CD14-positive monocyte (primary cell): ENCODE data around the gene PFDN4. TPM values are rescaled to one million over a fixed set of nuclear protein-coding genes. Genes with fewer than 3 reads are reported as not detected.

Experiments used
- DNase-seq, 3 donors: peaks; one replicate each; pipeline ENCODE4 v3.0.0-alpha.2; 2011 to 2022
- H2AFZ ChIP-seq: 2 replicates; pipeline ENCODE4 v1.6.0; 2012; ENCODE audit warnings: mild to moderate bottlenecking, low read depth, low read length, inconsistent platforms; ENCODE audit not compliant: insufficient read depth, poor library complexity, severe bottlenecking
- H3K27ac ChIP-seq, 2 donors: 1 replicate in 1 of 2; 2 replicates in 1 of 2; pipeline ENCODE4 v1.5.1; 2012 to 2013; ENCODE audit warnings: low read length in 2 of 2, control low read depth in 1 of 2, inconsistent platforms in 1 of 2, low read depth in 1 of 2, mild to moderate bottlenecking in 1 of 2
- H3K27me3 ChIP-seq, 2 donors: one replicate each; pipeline versions ENCODE4 v1.6.0 to v1.6.1; 2011 to 2013; ENCODE audit warnings: low read length in 2 of 2; ENCODE audit not compliant: control insufficient read depth in 2 of 2, insufficient read depth in 2 of 2
- H3K36me3 ChIP-seq, 2 donors: replicated peaks in 1 of 2; 1 replicate in 1 of 2; 2 replicates in 1 of 2; pipeline versions ENCODE4 v1.5.1 to v1.6.1; 2012 to 2013; ENCODE audit warnings: low read length in 2 of 2, control low read depth in 1 of 2, inconsistent platforms in 1 of 2, mild to moderate bottlenecking in 1 of 2; ENCODE audit not compliant: insufficient read depth in 2 of 2, control insufficient read depth in 1 of 2
- H3K4me1 ChIP-seq, 2 donors: 1 replicate in 1 of 2; 2 replicates in 1 of 2; pipeline versions ENCODE4 v1.5.1 to v1.6.1; 2012 to 2013; ENCODE audit warnings: low read length in 2 of 2, control low read depth in 1 of 2, inconsistent platforms in 1 of 2, mild to moderate bottlenecking in 1 of 2, moderate library complexity in 1 of 2; ENCODE audit not compliant: insufficient read depth in 2 of 2, control insufficient read depth in 1 of 2
- H3K4me2 ChIP-seq: replicated peaks from 2 replicates; pipeline ENCODE3; 2012; ENCODE audit warnings: low read length, moderate library complexity, mild to moderate bottlenecking; ENCODE audit not compliant: poor library complexity, severe bottlenecking; ENCODE audit errors: extremely low read depth
- H3K4me3 ChIP-seq, 3 experiments: fragments of 200-600 bp in 1 of 3; sonication (generic) in 1 of 3; replicated peaks in 1 of 3; 1 replicate in 2 of 3; 2 replicates in 1 of 3; pipeline ENCODE4 v1.5.1; 2011 to 2013; ENCODE audit warnings: low read length in 3 of 3, mild to moderate bottlenecking in 3 of 3, control low read depth in 2 of 3, low read depth in 2 of 3, inconsistent platforms in 1 of 3, moderate library complexity in 1 of 3
- H3K79me2 ChIP-seq: 2 replicates; pipeline ENCODE4 v1.6.0; 2012; ENCODE audit warnings: mild to moderate bottlenecking, control low read depth, inconsistent platforms, low read length, moderate library complexity; ENCODE audit not compliant: insufficient read depth
- H3K9ac ChIP-seq: 2 replicates; pipeline ENCODE4 v1.6.0; 2017; ENCODE audit warnings: low read length, mild to moderate bottlenecking; ENCODE audit not compliant: insufficient read depth, poor library complexity, severe bottlenecking
- H3K9me3 ChIP-seq, 2 donors: replicated peaks in 1 of 2; 1 replicate in 1 of 2; 2 replicates in 1 of 2; pipeline versions ENCODE4 v1.5.1 to v1.6.1; 2012 to 2013; ENCODE audit warnings: low read length in 2 of 2, control low read depth in 1 of 2; ENCODE audit not compliant: control insufficient read depth in 1 of 2, insufficient read depth in 1 of 2
- H4K20me1 ChIP-seq: 2 replicates; pipeline ENCODE4 v1.6.0; 2012; ENCODE audit warnings: mild to moderate bottlenecking, low read length, control low read depth, moderate library complexity; ENCODE audit not compliant: insufficient read depth
- H3K27ac Mint-ChIP-seq, 7 donors: one replicate each; pipeline ENCODE4 v1.8.0; 2020; ENCODE audit warnings: mild to moderate bottlenecking in 7 of 7, mixed read lengths in 7 of 7, moderate library complexity in 6 of 7, inconsistent platforms in 2 of 7
- H3K27me3 Mint-ChIP-seq, 3 donors: one replicate each; pipeline ENCODE4 v1.8.0; 2021 to 2022; ENCODE audit warnings: low read depth in 3 of 3, mild to moderate bottlenecking in 3 of 3, mixed read lengths in 3 of 3, moderate library complexity in 3 of 3, inconsistent platforms in 1 of 3
- H3K36me3 Mint-ChIP-seq, 2 donors: one replicate each; pipeline ENCODE4 v1.8.0; 2020; ENCODE audit warnings: mixed read lengths in 2 of 2, inconsistent platforms in 1 of 2, mild to moderate bottlenecking in 1 of 2
- H3K4me1 Mint-ChIP-seq: one replicate; pipeline ENCODE4 v1.8.0; 2020; ENCODE audit warnings: mild to moderate bottlenecking, mixed read lengths
- H3K4me3 Mint-ChIP-seq, 2 donors: one replicate each; pipeline ENCODE4 v1.8.0; 2020; ENCODE audit warnings: mild to moderate bottlenecking in 2 of 2, mixed read lengths in 2 of 2, moderate library complexity in 1 of 2
- H3K9me3 Mint-ChIP-seq, 7 donors: one replicate each; pipeline ENCODE4 v1.8.0; 2020 to 2022; ENCODE audit warnings: mixed read lengths in 7 of 7, mild to moderate bottlenecking in 6 of 7, moderate library complexity in 6 of 7, inconsistent platforms in 2 of 7
- WGBS: methylation state at CpG from one replicate; pipeline ENCODE4 v1.1.5; 2013; ENCODE audit warnings: missing lambda C conversion rate; ENCODE audit not compliant: insufficient coverage; 5-methylcytosine and 5-hydroxymethylcytosine counted together
- intact Hi-C, 2 donors: fragments of 100-400 bp; cut with micrococcal nuclease; formaldehyde crosslinking; loops; one replicate each; pipeline versions ENCODE4 v1.15.0 to v1.15.1; 2023
- polyA plus RNA-seq, 3 donors: library from polyadenylated mRNA; depleted of rRNA in 1 of 3; unstranded in 2 of 3; stranded (reverse) in 1 of 3; fragments of 300-500 nt in 2 of 3; fragments of >200 nt in 1 of 3; fragmentation: Illumina TruSeq in 2 of 3; gene quantifications; 1 replicate in 2 of 3; 2 replicates in 1 of 3; pipeline ENCODE4 v1.2.3, GENCODE V29; 2012 to 2021
- TF ChIP-seq, protein P1 (sequence below): fragments of 200-600 bp; IDR thresholded peaks from one replicate; pipeline ENCODE4 v1.8.0; 2022; ENCODE audit warnings: antibody characterized with exemption, mild to moderate bottlenecking

The PFDN4 gene
- polyA plus RNA-seq, 3 donors: 12.6 to 49.0 (median 32.1) TPM

DNA sequence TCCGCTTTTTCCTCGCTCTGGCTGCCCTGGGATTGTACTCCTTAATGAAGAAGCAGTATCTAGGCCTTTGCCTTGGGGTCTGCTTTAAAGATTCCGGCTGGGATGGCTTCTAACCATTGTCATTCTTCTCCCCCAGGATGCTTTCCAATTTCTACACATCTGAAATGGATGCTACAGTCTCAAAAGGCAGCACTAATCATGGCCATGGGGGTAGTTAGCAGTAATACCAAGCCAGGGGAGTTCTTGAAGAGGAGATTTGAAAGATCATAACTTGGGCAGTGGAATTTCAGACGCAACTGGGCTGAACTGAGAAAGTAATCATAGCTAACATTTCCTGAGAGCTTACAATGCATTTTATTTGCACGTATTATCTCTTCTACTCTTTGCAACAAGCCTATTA, 3.4 kb upstream of the PFDN4 start:
- Histone ChIP-seq H4K20me1 (peaks cover 4% of the 10 kb centered on the region), H3K4me2 (no peak overlapping the region), H2AFZ (no peak overlapping the region), H3K27ac (no peak overlapping the region), H3K27me3 (no peaks in the 10 kb centered on the region), H3K4me1 (peaks cover 20 to 26% of the 10 kb centered on the region in 2 donors), H3K4me3 (no peak overlapping the region), H3K79me2 (peaks cover 15% of the 10 kb centered on the region), H3K9ac (no peak overlapping the region), H3K36me3 (no peaks in the 10 kb centered on the region), H3K9me3 (no peaks in the 10 kb centered on the region)
- intact Hi-C loops: no loop called here
- Mint-ChIP-seq H3K9me3 (no peaks in the 10 kb centered on the region), H3K27ac (no peak overlapping the region), H3K36me3 (no peaks in the 10 kb centered on the region), H3K4me1 (peaks cover 24% of the 10 kb centered on the region), H3K27me3 (peaks cover 0 to 3% (median 0%) of the 10 kb centered on the region in 3 donors), H3K4me3 (no peak overlapping the region)
- TF ChIP-seq, protein P1, sequence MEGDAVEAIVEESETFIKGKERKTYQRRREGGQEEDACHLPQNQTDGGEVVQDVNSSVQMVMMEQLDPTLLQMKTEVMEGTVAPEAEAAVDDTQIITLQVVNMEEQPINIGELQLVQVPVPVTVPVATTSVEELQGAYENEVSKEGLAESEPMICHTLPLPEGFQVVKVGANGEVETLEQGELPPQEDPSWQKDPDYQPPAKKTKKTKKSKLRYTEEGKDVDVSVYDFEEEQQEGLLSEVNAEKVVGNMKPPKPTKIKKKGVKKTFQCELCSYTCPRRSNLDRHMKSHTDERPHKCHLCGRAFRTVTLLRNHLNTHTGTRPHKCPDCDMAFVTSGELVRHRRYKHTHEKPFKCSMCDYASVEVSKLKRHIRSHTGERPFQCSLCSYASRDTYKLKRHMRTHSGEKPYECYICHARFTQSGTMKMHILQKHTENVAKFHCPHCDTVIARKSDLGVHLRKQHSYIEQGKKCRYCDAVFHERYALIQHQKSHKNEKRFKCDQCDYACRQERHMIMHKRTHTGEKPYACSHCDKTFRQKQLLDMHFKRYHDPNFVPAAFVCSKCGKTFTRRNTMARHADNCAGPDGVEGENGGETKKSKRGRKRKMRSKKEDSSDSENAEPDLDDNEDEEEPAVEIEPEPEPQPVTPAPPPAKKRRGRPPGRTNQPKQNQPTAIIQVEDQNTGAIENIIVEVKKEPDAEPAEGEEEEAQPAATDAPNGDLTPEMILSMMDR: no peak
- WGBS: 92% methylated on average over 2 of the region's 5 CpGs
- no peak for DNase-seq

DNA sequence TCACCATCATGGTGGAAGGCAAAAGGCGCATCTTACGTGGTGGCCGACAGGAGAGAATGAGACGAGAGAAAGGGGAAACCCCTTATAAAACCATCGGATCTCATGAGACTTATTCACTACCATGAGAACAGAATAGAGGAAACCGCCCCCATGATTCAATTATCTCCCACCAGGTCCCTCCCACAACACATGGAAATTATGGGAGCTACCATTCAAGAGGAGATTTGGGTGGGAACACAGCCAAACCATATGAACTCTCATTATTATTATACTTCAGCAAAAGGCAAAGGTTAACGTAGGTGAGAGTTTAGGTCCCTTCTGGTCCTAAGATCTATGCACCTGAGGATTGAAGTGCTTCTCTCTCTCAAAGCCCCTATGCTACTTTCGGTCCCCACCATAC, 2.4 kb upstream of the PFDN4 start:
- Histone ChIP-seq H3K4me2 (no peak overlapping the region), H3K27ac (no peak overlapping the region), H4K20me1 (peaks cover 14% of the 10 kb centered on the region), H2AFZ (no peak overlapping the region), H3K4me1 (peaks cover 20 to 26% of the 10 kb centered on the region in 2 donors), H3K9me3 (no peaks in the 10 kb centered on the region), H3K9ac (no peak overlapping the region), H3K36me3 (no peaks in the 10 kb centered on the region), H3K27me3 (no peaks in the 10 kb centered on the region), H3K4me3 (no peak overlapping the region), H3K79me2 (peaks cover 22% of the 10 kb centered on the region)
- Mint-ChIP-seq H3K36me3 (no peaks in the 10 kb centered on the region), H3K4me3 (no peak overlapping the region), H3K9me3 (no peaks in the 10 kb centered on the region), H3K4me1 (peaks cover 27% of the 10 kb centered on the region), H3K27me3 (no peaks in the 10 kb centered on the region), H3K27ac (no peak overlapping the region)
- no peak for DNase-seq
- intact Hi-C loops: loop anchor here in 1 of 2 donors (5.0 kb wide), 1 partner anchor 258 kb away; no protein-coding TSS in a partner anchor
- TF ChIP-seq, protein P1: no peak
- WGBS: 82% methylated on average over 1 of the region's 8 CpGs
